BJ (cell line): ENCODE results near the gene TCF20. TPM values are rescaled to one million over a fixed set of nuclear protein-coding genes. Genes with fewer than 3 reads are reported as not detected.

Experiments used
- CTCF ChIA-PET: fragments of 350-600 bp; formaldehyde crosslinking; extraction: SDS; loops from one replicate; lab custom pipeline; 2021; ENCODE audit warnings: antibody characterized with exemption, inconsistent platforms; lab: Yijun Ruan, JAX
- POLR2A ChIA-PET: fragments of 300-600 bp; sonication (Branson Sonifier 250); formaldehyde crosslinking; extraction: SDS; loops from one replicate; lab custom pipeline; 2021; ENCODE audit warnings: antibody characterized with exemption; lab: Charles Lee
- DNase-seq: peaks from one replicate; pipeline ENCODE4 v3.0.0-alpha.2; 2011; ENCODE audit warnings: low read depth
- H3K27me3 ChIP-seq: 2 replicates; pipeline ENCODE4 v1.6.0; 2011; ENCODE audit warnings: low read length; ENCODE audit not compliant: control insufficient read depth, insufficient read depth
- H3K36me3 ChIP-seq: 2 replicates; pipeline ENCODE4 v1.5.1; 2011; ENCODE audit warnings: low read length; ENCODE audit not compliant: control insufficient read depth, insufficient read depth
- H3K4me3 ChIP-seq: 2 replicates; pipeline ENCODE4 v1.5.1; 2011; ENCODE audit warnings: low read depth, mild to moderate bottlenecking, control low read depth, low read length
- CTCF ChIP-seq: IDR thresholded peaks from 2 replicates; pipeline ENCODE4 v1.5.1; 2011; ENCODE audit warnings: low read depth, mild to moderate bottlenecking, control low read depth, inconsistent platforms, low read length, moderate library complexity; ENCODE audit not compliant: insufficient read depth
- polyA plus RNA-seq: library from polyadenylated mRNA; depleted of rRNA; stranded (reverse); fragments of >200 nt; gene quantifications from 2 replicates; pipeline ENCODE4 v1.2.3, GENCODE V29; 2011

The TCF20 gene
- polyA plus RNA-seq, 1 experiment: 19.9 TPM

GRCh38 chr22:42294034-42294985, 23.9 kb upstream of the TCF20 start:
- H3K36me3 ChIP-seq: no peaks in the 10 kb centered on the region
- ChIA-PET POLR2A (no interaction called here), CTCF (no interaction called here)
- no peaks in the 10 kb centered on the region; the same call in 1 of the 2 replicates for H3K27me3 ChIP-seq
- H3K4me3 ChIP-seq: no peak overlapping the region
- DNase-seq: no peak
- no peak for TF ChIP-seq CTCF

DNA sequence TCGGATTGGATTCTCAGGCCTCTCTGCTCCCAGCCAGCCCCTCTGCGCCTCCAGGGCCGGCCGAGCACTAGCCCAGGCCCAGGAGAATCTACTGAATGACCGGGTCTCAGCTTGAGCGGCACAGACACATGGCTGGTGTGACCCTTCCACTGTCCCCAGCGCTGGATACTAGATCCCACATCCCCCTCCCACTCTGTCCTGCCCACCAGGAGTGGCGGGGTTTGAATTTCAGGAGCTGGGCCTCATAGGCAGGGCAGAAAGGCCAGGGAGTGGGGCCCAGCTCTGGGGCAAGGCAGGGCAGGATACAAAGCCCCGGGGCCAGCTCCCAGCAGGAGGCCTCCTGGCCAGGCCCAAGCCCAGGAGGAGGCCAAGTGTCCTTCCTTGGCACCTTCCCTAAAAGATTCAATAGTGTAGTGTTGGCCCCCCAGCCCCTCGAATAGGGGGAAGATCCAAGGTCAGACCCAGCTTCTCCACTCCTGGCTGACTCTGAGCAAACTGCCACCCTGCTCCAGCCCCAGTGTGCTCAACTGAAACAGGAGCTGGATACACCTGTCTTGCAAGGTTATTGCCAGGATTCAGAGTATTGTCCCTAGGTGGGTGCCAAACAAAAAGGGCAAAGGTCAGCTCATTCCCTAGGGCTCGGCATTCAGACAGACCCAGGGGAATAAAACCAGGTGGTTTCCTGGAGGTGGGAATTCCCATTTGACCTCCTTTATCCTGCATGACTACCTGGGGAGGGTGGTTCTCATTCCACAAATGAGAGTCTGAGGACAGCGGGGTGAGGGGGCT, 22.5 kb upstream of the TCF20 start:
- H3K36me3 ChIP-seq: no peaks in the 10 kb centered on the region
- H3K27me3 ChIP-seq: no peaks in the 10 kb centered on the region; the same call in 1 of the 2 replicates
- H3K4me3 ChIP-seq: no peak overlapping the region
- TF ChIP-seq CTCF: no peak
- ChIA-PET POLR2A (no interaction called here), CTCF (interaction anchor here (0.7 kb wide), 1 partner anchor 13 kb away, joined by 3 read pairs; no protein-coding TSS in a partner anchor)
- no peak for DNase-seq

- no peaks in the 10 kb centered on the region; the same call in 1 of the 2 replicates for H3K27me3 ChIP-seq
- no peak for TF ChIP-seq CTCF
- CTCF ChIA-PET: no interaction called here
- no peak overlapping the region for H3K4me3 ChIP-seq
- DNase-seq: no peak
- POLR2A ChIA-PET: no interaction called here
- no peaks in the 10 kb centered on the region for H3K36me3 ChIP-seq
These were observed 20.8 kb upstream of the TCF20 start for GRCh38 chr22:42291287-42291686.

- TF ChIP-seq CTCF: no peak
- Histone ChIP-seq H3K4me3 (no peak overlapping the region), H3K36me3 (no peaks in the 10 kb centered on the region), H3K27me3 (peaks cover 2% of the 10 kb centered on the region)
- CTCF ChIA-PET: no interaction called here
- POLR2A ChIA-PET: no interaction called here
- no peak for DNase-seq
These were observed 19.5 kb upstream of the TCF20 start for GRCh38 chr22:42289671-42290541.
